Transverse colon (tissue), 4 donors: Measurements from ENCODE around the gene ACIN1. TPM values are rescaled to one million over a fixed set of nuclear protein-coding genes. Genes with fewer than 3 reads are reported as not detected.

ENCODE experiments used
- DNase-seq: peaks from one replicate; pipeline ENCODE4 v3.0.0-alpha.2; 2019
- H3K27ac ChIP-seq, 4 donors: fragments of 200-600 bp; sonication (generic); 2 replicates each; pipeline ENCODE4 v1.5.1; 2016 to 2018; ENCODE audit warnings: inconsistent platforms in 4 of 4
- H3K27me3 ChIP-seq: fragments of 200-600 bp; sonication (generic); 2 replicates; pipeline ENCODE4 v1.5.1; 2017; ENCODE audit warnings: inconsistent platforms
- H3K36me3 ChIP-seq, 4 donors: fragments of 200-600 bp; sonication (generic); 2 replicates each; pipeline ENCODE4 v1.5.1; 2017 to 2019; ENCODE audit warnings: inconsistent platforms in 4 of 4
- H3K4me1 ChIP-seq, 4 donors: fragments of 200-600 bp; sonication (generic); 2 replicates each; pipeline ENCODE4 v1.5.1; 2017 to 2020; ENCODE audit warnings: inconsistent platforms in 4 of 4
- H3K4me3 ChIP-seq, 4 donors: fragments of 200-600 bp; sonication (generic); 1 replicate in 1 of 4; 2 replicates in 3 of 4; pipeline versions ENCODE4 v1.5.1 to v1.6.1; 2017 to 2019; ENCODE audit warnings: inconsistent platforms in 4 of 4
- H3K9me3 ChIP-seq, 2 donors: fragments of 200-600 bp; sonication (generic); 2 replicates each; pipeline ENCODE4 v1.5.1; 2017 to 2019; ENCODE audit warnings: inconsistent platforms in 2 of 2
- EP300 ChIP-seq: sonication (generic); formaldehyde crosslinking; IDR thresholded peaks from one replicate; pipeline ENCODE4 v1.6.1; 2017; ENCODE audit warnings: antibody characterized with exemption, low read depth
- POLR2A ChIP-seq: fragments of 450-650 bp; IDR thresholded peaks from one replicate; pipeline ENCODE4 v1.6.1; 2016; ENCODE audit warnings: antibody characterized with exemption, mild to moderate bottlenecking, moderate library complexity
- POLR2AphosphoS5 ChIP-seq, 3 donors: sonication (generic); formaldehyde crosslinking; IDR thresholded peaks; one replicate each; pipeline ENCODE4 v1.6.1; 2016; ENCODE audit warnings: antibody characterized with exemption in 3 of 3
- WGBS, 2 donors: methylation state at CpG; one replicate each; pipeline ENCODE4 v1.1.5; 2018; ENCODE audit warnings: low coverage in 1 of 2; 5-methylcytosine and 5-hydroxymethylcytosine counted together
- in situ Hi-C, 4 donors: fragments of 200-750 bp; cut with MboI; loops; one replicate each; pipeline versions ENCODE4 v1.15.0 to v1.15.1; 2017; ENCODE audit warnings: low sequenced_read_pairs in 3 of 4, low pct_ligation_motif_present in 1 of 4, low pct_unique_long_range_greater_than_20kb in 1 of 4
- intact Hi-C: fragments of 100-400 bp; cut with DNase I; formaldehyde crosslinking; loops from one replicate; pipeline ENCODE4 v1.15.1; 2023; ENCODE audit warnings: low total_unique reads
- total RNA-seq, 4 donors: library from RNA; depleted of rRNA; stranded (reverse); fragments of >200 nt; gene quantifications; one replicate each; pipeline ENCODE4 v1.1.0, GENCODE V29; 2016
- TF ChIP-seq, protein P1 (sequence below), 5 experiments: fragments of 200-600 bp in 3 of 5; fragments of 450-650 bp in 2 of 5; sonication (generic) in 3 of 5; IDR thresholded peaks; 1 replicate in 2 of 5; 2 replicates in 3 of 5; pipeline ENCODE4 v1.5.1; 2016 to 2017; ENCODE audit warnings: antibody characterized with exemption in 5 of 5, inconsistent platforms in 3 of 5, mild to moderate bottlenecking in 2 of 5, moderate library complexity in 1 of 5

Gene ACIN1
- total RNA-seq, 4 donors from 2014 or later = 137 to 303 (median 222) TPM

DNA sequence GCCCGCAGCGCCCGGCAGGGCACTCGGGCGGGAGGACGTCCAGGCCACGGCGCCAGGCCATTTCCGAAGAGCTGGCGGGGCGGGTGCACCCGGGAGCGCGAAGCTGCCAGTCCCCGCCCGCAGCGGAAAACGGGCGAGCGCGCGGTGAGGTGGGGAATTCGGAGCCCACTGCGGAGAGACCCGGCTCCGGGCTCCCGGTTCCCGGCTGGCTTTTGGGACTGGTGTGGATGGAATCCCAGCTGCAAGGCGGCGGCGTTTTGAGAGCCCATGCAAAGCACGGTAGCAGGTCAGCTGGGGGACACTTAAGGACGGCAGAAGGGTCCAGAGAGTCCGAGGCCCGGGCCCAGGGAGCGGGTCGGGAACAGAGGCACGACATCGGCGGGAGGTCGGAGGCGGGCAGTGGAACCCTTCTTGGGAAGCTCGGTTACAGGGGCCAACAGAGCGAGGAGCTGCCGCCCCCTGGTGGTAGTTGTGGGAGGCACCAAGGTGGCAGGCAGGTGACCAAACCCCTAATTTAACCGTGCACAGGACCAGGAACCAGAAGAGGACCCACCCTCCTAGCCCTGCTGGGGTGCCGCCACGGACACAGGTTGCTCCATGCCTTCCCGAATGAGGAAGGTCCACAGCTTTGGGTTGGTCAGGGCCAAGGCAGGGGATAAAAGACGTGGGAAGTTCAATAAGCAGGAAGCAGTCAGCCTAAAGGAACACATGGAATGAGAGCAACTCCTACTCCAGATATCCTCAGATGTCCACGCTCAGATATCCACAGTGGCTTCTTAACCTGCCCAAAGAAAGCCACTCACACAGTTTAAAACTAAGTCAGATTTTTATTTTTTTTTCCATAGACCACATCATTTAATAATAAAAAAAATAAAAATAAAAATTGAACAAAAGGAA lies 36.9 kb downstream of the ACIN1 start:
- intact Hi-C loops (loop anchor here (2.0 kb wide), 1 partner anchor 71 kb away; no protein-coding TSS in a partner anchor), in situ Hi-C loops (no loop called here)
- Histone ChIP-seq H3K9me3 (no peaks in the 10 kb centered on the region), H3K36me3 (peaks cover 0 to 34% (median 17%) of the 10 kb centered on the region in 4 donors), H3K4me3 (peak overlapping the region; percentile 49 to 81 (median 72)), H3K27me3 (no peaks in the 10 kb centered on the region), H3K4me1 (peaks cover 10 to 26% (median 20%) of the 10 kb centered on the region in 4 donors), H3K27ac (peak overlapping the region; percentile 57 to 86 (median 86))
- TF ChIP-seq EP300 (no peak), POLR2AphosphoS5 (IDR thresholded peaks at IDR 0.05) (peak in 2 of 3 donors; percentile 25 to 53), POLR2A (peak; percentile 7)
- TF ChIP-seq, protein P1, sequence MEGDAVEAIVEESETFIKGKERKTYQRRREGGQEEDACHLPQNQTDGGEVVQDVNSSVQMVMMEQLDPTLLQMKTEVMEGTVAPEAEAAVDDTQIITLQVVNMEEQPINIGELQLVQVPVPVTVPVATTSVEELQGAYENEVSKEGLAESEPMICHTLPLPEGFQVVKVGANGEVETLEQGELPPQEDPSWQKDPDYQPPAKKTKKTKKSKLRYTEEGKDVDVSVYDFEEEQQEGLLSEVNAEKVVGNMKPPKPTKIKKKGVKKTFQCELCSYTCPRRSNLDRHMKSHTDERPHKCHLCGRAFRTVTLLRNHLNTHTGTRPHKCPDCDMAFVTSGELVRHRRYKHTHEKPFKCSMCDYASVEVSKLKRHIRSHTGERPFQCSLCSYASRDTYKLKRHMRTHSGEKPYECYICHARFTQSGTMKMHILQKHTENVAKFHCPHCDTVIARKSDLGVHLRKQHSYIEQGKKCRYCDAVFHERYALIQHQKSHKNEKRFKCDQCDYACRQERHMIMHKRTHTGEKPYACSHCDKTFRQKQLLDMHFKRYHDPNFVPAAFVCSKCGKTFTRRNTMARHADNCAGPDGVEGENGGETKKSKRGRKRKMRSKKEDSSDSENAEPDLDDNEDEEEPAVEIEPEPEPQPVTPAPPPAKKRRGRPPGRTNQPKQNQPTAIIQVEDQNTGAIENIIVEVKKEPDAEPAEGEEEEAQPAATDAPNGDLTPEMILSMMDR (IDR thresholded peaks at IDR 0.05) = peak; percentile 95 to 97 (median 96)
- DNase-seq = peak; percentile 92
- WGBS, 2 donors = 1 to 17% methylated on average over 2 to 45 of the region's 51 CpGs

DNA sequence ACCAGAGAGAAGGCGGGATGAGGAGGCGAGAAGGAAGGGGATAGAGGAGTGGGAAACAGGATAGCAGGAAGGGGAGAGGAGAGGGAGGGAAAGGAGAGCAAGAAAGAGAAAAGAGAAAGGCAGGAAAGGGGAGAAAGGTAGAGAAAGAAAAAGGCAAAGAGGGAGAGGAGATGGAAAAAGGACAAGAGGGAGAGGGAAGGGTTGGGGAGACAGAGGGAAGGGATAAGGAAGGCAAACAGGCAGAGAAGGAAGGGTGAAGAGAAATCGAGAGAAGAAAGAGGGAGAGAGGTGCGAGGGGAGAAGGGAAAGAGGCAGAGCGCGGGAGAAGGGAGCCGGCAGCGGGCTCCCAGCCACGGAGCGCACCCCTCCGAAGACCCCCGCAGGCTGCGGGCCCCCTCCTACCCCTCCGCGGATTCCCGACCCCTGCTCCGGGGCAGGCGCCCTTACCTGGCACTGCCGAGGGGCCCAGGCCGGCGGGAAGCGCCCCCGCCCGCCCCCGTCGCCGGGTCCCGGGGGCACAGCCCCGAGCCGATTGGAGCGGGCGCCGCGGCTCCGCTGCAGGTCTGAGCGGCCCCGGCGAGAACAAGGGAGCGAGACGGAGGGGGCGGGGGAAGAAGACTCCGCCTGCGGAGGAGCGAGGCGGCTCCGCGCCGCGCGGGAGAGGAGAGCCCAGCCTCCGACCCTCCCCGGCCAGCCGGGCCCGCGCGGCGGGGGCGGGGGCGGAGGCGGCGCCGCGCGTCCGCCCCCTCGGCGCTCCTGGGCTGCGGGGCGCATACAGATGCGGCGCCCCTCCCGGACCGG lies 37.8 kb downstream of the ACIN1 start, which contains the start of gene CDH24:
Gene CDH24, minus strand, starts transcription at position 565 of the 801 bp plus-strand sequence. CDS start 1,787 bp downstream, outside the sequence.
- H3K27ac ChIP-seq = peak within 1 kb of the TSS; percentile 57 to 86 (median 86)
- WGBS, 2 donors = 6 to 10% methylated on average over 10 to 14 of the region's 73 CpGs
- peaks cover 0 to 26% (median 13%) of the 10 kb centered on the region in 4 donors for H3K36me3 ChIP-seq
- intact Hi-C loops (no loop called here), in situ Hi-C loops (no loop called here)
- peak within 1 kb of the TSS; percentile 49 to 81 (median 72) for H3K4me3 ChIP-seq
- DNase-seq = peak; percentile 84
- H3K27me3 ChIP-seq = no peaks in the 10 kb centered on the region
- peaks cover 10 to 26% (median 18%) of the 10 kb centered on the region in 4 donors for H3K4me1 ChIP-seq
- no peaks in the 10 kb centered on the region for H3K9me3 ChIP-seq
- no peak for TF ChIP-seq EP300
- TF ChIP-seq POLR2A = no peak

DNA sequence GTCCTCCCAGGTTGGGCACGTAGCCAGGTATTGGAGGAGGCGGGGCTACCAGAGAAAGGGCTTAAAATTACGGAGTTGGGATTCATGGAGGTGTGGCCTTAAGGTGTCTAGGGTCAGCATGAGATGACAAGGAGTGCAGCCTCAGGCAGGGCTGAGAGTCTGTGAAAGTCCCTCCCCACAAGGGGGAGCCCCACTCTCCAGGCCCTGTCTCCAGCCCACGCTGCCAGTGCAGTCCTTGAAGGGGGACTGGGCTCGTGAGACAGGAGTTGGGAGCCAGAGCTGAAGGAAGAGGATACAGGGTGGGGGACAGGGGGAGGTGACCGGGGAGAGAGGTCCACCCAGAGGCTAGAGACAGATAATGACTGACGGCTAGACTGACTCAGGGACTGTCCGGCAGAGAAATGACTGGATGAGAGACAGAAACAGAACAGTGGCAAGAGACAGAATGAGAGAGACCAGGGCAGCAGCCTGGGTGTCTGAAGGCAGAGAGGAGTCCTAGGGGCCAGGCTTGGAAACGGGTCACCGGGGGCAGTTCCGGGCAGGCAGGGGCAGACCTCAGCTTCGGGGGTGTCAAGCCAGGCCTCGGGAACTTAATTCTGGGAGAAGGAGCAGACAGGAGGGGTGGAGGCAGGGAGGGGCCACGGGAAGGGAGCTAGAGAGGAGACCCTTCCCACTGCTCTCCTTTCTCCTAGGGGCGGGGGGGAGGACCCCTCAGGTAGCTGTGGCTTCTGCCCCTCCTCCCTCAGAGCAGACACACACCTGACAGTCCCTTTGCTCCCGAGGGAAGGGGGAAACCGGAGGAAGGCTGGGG lies 38.6 kb downstream of the ACIN1 start:
- peak; percentile 80 for DNase-seq
- WGBS, 2 donors = 5 to 8% methylated on average over 5 to 17 of the region's 17 CpGs
- in situ Hi-C loops = no loop called here
- Histone ChIP-seq H3K4me1 (peaks cover 10 to 26% (median 17%) of the 10 kb centered on the region in 4 donors), H3K36me3 (peaks cover 0 to 22% (median 11%) of the 10 kb centered on the region in 4 donors), H3K9me3 (no peaks in the 10 kb centered on the region), H3K27me3 (no peaks in the 10 kb centered on the region), H3K27ac (peak overlapping the region in 1 of 4 donors; percentile 8), H3K4me3 (peak overlapping the region in 2 of 4 donors; percentile 68 to 76)
- intact Hi-C loops = no loop called here
- TF ChIP-seq EP300 = no peak
- TF ChIP-seq, protein P1 (IDR thresholded peaks at IDR 0.05) = peak; percentile 59 to 71 (median 64)
- TF ChIP-seq POLR2A = no peak
- no peak for TF ChIP-seq POLR2AphosphoS5 (IDR thresholded peaks at IDR 0.05)

DNA sequence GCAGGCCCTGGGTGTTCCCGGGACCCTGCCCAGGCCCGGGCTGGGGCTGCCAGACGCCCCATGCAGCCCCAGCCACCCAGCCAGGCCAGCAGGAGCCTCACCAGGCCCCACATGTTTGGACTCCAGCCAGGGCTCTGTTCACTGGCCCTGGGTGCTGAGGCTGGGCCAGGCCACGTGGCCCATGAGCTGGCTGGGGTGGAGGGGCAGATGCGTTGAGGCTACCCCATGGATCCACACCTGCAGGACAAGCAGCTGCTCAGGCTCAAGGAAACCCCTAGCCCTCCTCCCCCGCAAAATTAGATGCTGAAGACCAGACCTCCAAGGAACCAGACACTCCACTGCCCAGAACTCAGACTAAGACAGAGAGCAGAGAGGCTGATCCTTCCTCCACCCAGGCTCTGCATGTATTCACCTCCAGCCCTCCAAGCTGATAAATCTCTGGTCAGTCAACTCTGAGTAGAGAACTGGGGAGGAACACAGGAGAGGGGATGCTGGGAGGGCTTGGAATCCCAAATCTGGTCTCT lies 39.3 kb downstream of the ACIN1 start:
- in situ Hi-C loops = no loop called here
- H3K27me3 ChIP-seq = no peaks in the 10 kb centered on the region
- no peak overlapping the region for H3K27ac ChIP-seq
- 61% methylated on average over 3 of the region's 6 CpGs; no CpG with 5 or more reads in 1 of the 2 donors for WGBS, 2 donors
- H3K9me3 ChIP-seq = no peaks in the 10 kb centered on the region
- H3K4me1 ChIP-seq = peaks cover 10 to 26% (median 17%) of the 10 kb centered on the region in 4 donors
- intact Hi-C loops = no loop called here
- peaks cover 0 to 15% (median 7%) of the 10 kb centered on the region in 4 donors for H3K36me3 ChIP-seq
- no peak overlapping the region for H3K4me3 ChIP-seq
- TF ChIP-seq, protein P1 (IDR thresholded peaks at IDR 0.05) = no peak
- TF ChIP-seq EP300 = no peak
- TF ChIP-seq POLR2AphosphoS5 (IDR thresholded peaks at IDR 0.05) = no peak
- no peak for TF ChIP-seq POLR2A
- DNase-seq = no peak
